GM12864 (cell line): ENCODE data around the gene MMP1.

Experiments
- DNase-seq: peaks from one replicate; pipeline ENCODE4 v3.0.0-alpha.2; 2011; ENCODE audit warnings: low read depth
- H3K4me3 ChIP-seq: 2 replicates; pipeline ENCODE4 v1.5.1; 2011; ENCODE audit warnings: mild to moderate bottlenecking, low read depth, low read length, control low read depth
- TF ChIP-seq, protein P1 (sequence below): IDR thresholded peaks from 2 replicates; pipeline ENCODE4 v1.5.1; 2011; ENCODE audit warnings: low read depth, mild to moderate bottlenecking, moderate library complexity, low read length, control low read depth, inconsistent platforms; ENCODE audit errors: missing control alignments

MMP1 gene

DNA sequence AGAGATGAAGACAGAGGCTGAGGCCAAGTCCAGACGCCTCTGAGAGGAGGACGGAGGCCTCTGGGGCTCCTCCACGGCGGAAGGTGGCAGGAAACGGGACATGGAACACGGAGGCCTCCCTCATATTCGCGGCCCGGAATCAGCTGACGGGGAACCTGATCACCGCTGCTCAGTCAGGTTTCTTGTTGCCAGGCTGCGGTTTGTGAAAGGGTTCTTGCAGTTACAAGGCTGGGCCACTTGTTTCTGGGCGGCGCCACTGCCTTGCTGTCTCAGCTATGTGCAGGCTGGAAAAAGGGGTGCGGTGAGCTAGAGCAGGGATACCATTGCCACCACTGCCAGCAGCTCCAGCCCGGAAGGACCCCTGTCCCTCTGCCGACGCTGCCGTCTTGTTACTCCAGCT is 10.0 kb upstream of the MMP1 start:
- no peak overlapping the region for H3K4me3 ChIP-seq
- TF ChIP-seq, protein P1, sequence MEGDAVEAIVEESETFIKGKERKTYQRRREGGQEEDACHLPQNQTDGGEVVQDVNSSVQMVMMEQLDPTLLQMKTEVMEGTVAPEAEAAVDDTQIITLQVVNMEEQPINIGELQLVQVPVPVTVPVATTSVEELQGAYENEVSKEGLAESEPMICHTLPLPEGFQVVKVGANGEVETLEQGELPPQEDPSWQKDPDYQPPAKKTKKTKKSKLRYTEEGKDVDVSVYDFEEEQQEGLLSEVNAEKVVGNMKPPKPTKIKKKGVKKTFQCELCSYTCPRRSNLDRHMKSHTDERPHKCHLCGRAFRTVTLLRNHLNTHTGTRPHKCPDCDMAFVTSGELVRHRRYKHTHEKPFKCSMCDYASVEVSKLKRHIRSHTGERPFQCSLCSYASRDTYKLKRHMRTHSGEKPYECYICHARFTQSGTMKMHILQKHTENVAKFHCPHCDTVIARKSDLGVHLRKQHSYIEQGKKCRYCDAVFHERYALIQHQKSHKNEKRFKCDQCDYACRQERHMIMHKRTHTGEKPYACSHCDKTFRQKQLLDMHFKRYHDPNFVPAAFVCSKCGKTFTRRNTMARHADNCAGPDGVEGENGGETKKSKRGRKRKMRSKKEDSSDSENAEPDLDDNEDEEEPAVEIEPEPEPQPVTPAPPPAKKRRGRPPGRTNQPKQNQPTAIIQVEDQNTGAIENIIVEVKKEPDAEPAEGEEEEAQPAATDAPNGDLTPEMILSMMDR = peak; percentile 56
- DNase-seq = no peak

DNA sequence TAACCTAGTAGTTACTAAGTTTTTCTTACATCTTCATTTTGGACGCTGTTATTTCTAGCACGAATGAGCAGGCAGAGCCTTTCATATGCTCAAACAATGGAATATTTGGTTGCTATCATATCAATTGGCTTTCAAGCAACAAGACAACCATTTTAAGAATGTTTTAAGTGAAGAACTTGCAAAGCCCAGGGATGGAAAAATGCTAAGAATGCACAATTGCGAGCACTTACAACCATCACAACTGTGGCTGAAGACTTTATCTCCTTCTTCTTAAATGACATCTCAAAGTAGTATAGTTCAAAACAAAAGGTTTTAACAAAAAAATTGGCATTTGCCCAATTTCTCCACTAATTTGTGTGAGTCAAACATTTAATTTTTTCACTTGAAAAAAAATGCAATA is 8.3 kb upstream of the MMP1 start:
- no peak for DNase-seq
- TF ChIP-seq, protein P1 = no peak
- no peak overlapping the region for H3K4me3 ChIP-seq

DNA sequence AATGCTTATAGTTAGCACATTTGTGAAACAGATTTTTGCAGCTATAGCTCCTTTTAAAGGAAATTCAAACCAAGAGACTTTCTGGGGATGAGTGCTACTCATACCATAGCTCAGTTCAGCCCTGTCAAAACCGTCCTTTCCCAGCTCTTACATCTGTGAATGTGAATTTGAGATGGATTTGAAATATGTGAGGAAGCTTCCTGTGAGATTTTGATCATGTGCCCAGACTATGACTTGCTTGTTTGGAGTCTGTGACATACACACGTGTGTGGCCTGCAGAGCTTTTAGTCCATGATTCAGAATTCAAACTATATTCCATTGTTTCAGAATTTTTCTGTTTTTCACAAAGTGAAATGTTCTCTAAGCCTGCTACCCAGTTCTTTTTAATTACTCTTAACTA is 4.4 kb upstream of the MMP1 start:
- TF ChIP-seq, protein P1 = no peak
- no peak for DNase-seq
- H3K4me3 ChIP-seq = no peak overlapping the region

DNA sequence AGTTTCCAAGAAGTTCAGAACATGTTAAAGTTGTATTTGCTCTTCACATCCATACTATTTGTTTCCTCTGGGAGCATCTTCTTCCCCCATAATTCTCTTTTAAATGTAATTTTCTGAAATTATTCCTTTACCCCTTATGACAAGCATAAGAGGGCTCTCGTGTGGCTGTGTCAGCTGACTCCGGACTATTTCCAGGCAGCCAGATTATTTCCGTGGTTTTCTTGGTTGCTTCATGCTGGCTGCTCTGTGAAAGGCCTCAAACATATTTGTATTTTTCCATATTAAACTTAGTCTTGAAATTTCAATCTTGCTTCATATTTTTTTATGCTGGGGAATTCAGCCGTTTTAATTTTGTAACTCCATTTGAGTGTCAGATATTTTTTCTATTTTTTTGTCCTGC is 2.8 kb upstream of the MMP1 start:
- TF ChIP-seq, protein P1 = no peak
- no peak overlapping the region for H3K4me3 ChIP-seq
- DNase-seq = no peak

DNA sequence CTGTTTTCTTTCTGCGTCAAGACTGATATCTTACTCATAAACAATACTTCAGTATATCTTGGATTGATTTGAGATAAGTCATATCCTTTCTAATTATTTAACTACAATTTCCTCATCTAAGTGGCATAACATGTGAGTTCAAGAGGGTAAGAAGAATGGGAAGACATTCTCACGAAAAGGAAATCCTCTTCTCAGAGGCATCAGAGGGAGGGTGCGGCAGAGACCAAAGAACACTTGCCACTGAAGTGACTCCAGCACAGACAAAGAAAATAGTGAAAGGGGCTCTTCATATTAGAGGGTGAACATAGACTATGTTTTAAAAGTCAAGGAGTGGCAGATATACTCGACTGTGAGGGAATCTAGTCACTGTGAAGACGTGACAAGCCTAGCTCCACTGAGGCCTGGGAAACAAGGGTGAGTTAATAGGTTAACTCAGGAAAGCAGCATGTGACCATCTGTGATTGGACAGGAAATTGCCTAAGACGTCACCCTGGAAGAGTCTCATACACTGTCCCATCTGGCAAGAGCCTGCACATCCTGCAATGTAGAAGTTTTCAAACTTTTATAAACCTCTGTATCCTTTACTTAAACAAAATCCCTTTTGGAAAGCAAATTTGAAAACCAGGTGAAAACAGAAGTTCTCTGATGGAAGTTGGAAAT is 1.9 kb upstream of the MMP1 start:
- H3K4me3 ChIP-seq = no peak overlapping the region

DNA sequence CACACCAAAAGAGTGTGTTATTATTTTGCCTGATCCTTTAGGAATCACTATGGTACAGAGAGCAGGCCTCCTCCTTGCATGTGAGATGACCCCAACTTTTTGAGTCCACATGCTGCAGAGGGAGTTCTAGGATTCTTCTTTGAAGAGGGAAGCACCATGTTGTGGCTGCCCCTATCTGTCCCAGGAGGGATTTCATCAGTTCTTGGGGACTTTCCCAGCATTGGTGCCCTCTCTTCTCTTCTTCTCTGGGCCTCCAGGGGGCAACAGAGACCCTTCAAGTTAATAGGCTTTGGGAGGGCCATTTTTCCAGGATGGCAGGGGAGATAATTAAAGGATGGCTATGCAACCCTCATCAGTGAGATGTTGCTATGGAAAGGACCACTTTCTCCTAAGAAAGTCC is 3.6 kb downstream of the MMP1 start:
- no peak for DNase-seq
- TF ChIP-seq, protein P1 = peak; percentile 61
- H3K4me3 ChIP-seq = no peak overlapping the region

More for the DNA sequence above, 1.9 kb upstream of the MMP1 start:
- no peak for DNase-seq
- TF ChIP-seq, protein P1 = no peak

DNA sequence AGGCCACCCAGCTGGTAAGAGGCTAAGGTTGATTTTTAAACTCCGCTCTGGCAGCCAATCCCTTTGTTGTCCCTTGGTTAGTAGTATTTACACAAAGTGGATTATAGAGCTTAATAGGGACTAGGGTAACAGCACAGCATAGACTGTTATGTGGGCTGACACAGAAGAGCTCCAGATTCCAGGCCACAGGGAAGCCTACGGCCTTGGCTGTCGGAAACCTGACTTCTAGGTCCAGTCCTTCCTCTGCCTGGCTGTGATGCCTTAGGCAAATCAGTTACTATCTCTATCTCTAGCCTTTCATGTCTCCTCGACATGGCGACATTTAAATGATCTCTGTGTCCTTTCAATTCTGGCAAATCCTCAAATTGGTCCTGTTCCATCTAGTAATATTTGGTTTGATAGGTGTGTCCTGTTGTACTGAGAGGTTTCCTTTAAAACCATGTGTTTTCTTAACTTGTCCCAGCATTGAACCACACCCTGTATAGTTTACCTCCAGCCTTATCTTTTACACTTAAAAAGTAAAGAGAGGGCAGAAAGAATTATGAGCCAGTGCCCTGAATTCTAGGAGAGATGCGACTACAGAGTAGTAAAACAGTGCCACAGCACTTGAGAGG is 4.2 kb downstream of the MMP1 start:
- TF ChIP-seq, protein P1 = no peak
- DNase-seq = no peak
- no peak overlapping the region for H3K4me3 ChIP-seq
